Neutrophil (primary cell): ENCODE data around the gene RPUSD1.

Experiments
- H3K27ac ChIP-seq: fragments of 200-600 bp; sonication (generic); 2 replicates; pipeline ENCODE4 v1.5.1; 2016; ENCODE audit warnings: mild to moderate bottlenecking, moderate library complexity
- H3K27me3 ChIP-seq: fragments of 200-600 bp; sonication (generic); 2 replicates; pipeline ENCODE4 v1.6.0; 2016; ENCODE audit warnings: mild to moderate bottlenecking
- H3K36me3 ChIP-seq: fragments of 200-600 bp; sonication (generic); 2 replicates; pipeline ENCODE4 v1.5.1; 2017
- H3K4me1 ChIP-seq, 2 experiments: fragments of 200-600 bp in 1 of 2; sonication (generic) in 1 of 2; 1 replicate in 1 of 2; 2 replicates in 1 of 2; pipeline versions ENCODE4 v1.5.1 to v1.6.1; 2013 to 2016; ENCODE audit warnings: low read depth in 1 of 2, low read length in 1 of 2, mild to moderate bottlenecking in 1 of 2, moderate library complexity in 1 of 2; ENCODE audit not compliant: control insufficient read depth in 1 of 2, insufficient read depth in 1 of 2
- H3K4me3 ChIP-seq, 2 experiments: fragments of 200-600 bp in 1 of 2; sonication (generic) in 1 of 2; 1 replicate in 1 of 2; 2 replicates in 1 of 2; pipeline ENCODE4 v1.5.1; 2013 to 2016; ENCODE audit warnings: low read depth in 1 of 2, low read length in 1 of 2, mild to moderate bottlenecking in 1 of 2, moderate library complexity in 1 of 2
- H3K9me3 ChIP-seq: fragments of 200-600 bp; sonication (generic); 2 replicates; pipeline ENCODE4 v1.5.1; 2016
- CTCF ChIP-seq: fragments of 200-600 bp; sonication (generic); IDR thresholded peaks from 2 replicates; pipeline ENCODE4 v1.5.1; 2016; ENCODE audit warnings: antibody characterized with exemption

The RPUSD1 gene

GRCh38 chr16:750485-750884 is 37.7 kb downstream of the RPUSD1 start:
- Histone ChIP-seq H3K9me3 (no peaks in the 10 kb centered on the region), H3K4me1 (peaks cover 4 to 12% of the 10 kb centered on the region in 2 experiments), H3K27ac (no peak overlapping the region), H3K27me3 (peaks cover 6% of the 10 kb centered on the region), H3K36me3 (no peaks in the 10 kb centered on the region), H3K4me3 (no peak overlapping the region)
- no peak for TF ChIP-seq CTCF

- H3K27ac ChIP-seq, result no peak overlapping the region
- no peaks in the 10 kb centered on the region for H3K36me3 ChIP-seq
- H3K4me3 ChIP-seq, result no peak overlapping the region
- TF ChIP-seq CTCF, result no peak
- no peaks in the 10 kb centered on the region for H3K4me1 ChIP-seq
- H3K9me3 ChIP-seq, result no peaks in the 10 kb centered on the region
- peaks cover 6% of the 10 kb centered on the region for H3K27me3 ChIP-seq
Observed at GRCh38 chr16:749010-749409, 39.2 kb downstream of the RPUSD1 start.

- no peaks in the 10 kb centered on the region for H3K36me3 ChIP-seq
- no peaks in the 10 kb centered on the region for H3K4me1 ChIP-seq
- no peaks in the 10 kb centered on the region for H3K9me3 ChIP-seq
- H3K4me3 ChIP-seq, result no peak overlapping the region
- peaks cover 6% of the 10 kb centered on the region for H3K27me3 ChIP-seq
- no peak for TF ChIP-seq CTCF
- H3K27ac ChIP-seq, result no peak overlapping the region
Observed at GRCh38 chr16:747978-748746, 40.0 kb downstream of the RPUSD1 start.

- H3K9me3 ChIP-seq, result no peaks in the 10 kb centered on the region
- no peak overlapping the region for H3K27ac ChIP-seq
- no peaks in the 10 kb centered on the region for H3K36me3 ChIP-seq
- H3K4me1 ChIP-seq, result no peaks in the 10 kb centered on the region
- H3K27me3 ChIP-seq, result peaks cover 6% of the 10 kb centered on the region
- no peak overlapping the region for H3K4me3 ChIP-seq
- no peak for TF ChIP-seq CTCF
Observed at GRCh38 chr16:746637-747036, 41.5 kb downstream of the RPUSD1 start.

GRCh38 chr16:745739-746138 is 42.4 kb downstream of the RPUSD1 start:
- TF ChIP-seq CTCF, result no peak
- no peaks in the 10 kb centered on the region for H3K36me3 ChIP-seq
- no peak overlapping the region for H3K4me3 ChIP-seq
- peaks cover 6% of the 10 kb centered on the region for H3K27me3 ChIP-seq
- H3K9me3 ChIP-seq, result no peaks in the 10 kb centered on the region
- H3K4me1 ChIP-seq, result peaks cover 4 to 6% of the 10 kb centered on the region in 2 experiments
- no peak overlapping the region for H3K27ac ChIP-seq
